Measurements from ENCODE around the gene PRR27. TPM values are rescaled to one million over a fixed set of nuclear protein-coding genes. Genes with fewer than 3 reads are reported as not detected.

The PRR27 gene
- not detected in 5 replicates for total RNA-seq (2022; extraction: Qiagen RNA extraction)

DNA sequence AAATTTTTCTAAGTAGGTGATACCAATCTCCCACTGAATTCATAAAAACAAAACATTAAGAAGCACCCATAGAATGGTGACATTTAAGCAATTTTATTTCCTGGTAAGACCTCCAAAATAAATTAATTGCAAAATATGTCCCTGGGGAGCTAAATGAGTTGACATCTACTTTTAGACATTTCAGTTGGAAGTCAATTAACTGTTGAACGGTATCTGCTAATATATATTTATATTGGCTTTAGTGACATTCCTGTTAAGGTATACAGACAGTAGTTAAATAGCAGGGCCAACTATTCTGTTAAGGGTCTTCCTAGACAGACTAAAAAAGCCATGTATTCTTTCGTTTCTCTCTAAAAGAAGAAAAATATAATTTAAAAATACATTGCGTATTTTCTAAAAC lies at the start of gene PRR27:
Gene PRR27 (plus strand): TSS at position 301 of the 400 bp plus-strand sequence. CDS start 139 bp downstream, outside the sequence.

DNA sequence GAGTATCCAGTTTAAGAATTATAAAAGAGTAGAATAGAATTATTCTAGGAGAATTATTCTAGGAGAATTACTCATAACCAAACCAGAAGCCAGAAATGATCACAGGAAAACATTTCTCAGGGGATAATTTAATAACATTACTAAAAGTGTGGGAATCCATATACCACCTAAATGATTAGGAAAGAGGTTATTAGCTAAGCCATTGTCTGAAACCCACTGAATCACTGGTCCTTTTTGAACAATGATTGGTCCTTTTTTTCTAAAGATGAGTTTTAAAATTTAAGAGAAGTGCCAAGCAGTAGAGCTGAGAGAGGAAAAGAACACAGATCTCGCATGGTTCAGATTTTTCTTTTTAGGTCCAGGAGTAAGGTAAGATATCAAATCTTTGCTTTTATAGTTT lies 41.4 kb downstream of the PRR27 start, which contains the start of gene ODAM:
Gene ODAM (plus strand): TSS at position 301 of the 400 bp plus-strand sequence. CDS start 819 bp downstream, outside the sequence.

Other genes with a start within 250 kb of the PRR27 start
- gene CSN1S1, start 223.2 kb upstream of the PRR27 start, total RNA-seq (2022; extraction: Qiagen RNA extraction): not detected in 5 replicates
- gene CSN2, start 188.5 kb upstream of the PRR27 start, total RNA-seq (2022; extraction: Qiagen RNA extraction): not detected in 5 replicates
- not detected in 5 replicates for gene STATH, start 158.3 kb upstream of the PRR27 start, total RNA-seq (2022; extraction: Qiagen RNA extraction)
- gene HTN3, start 125.8 kb upstream of the PRR27 start, total RNA-seq (2022; extraction: Qiagen RNA extraction): not detected in 5 replicates
- gene HTN1, start 103.8 kb upstream of the PRR27 start, total RNA-seq (2022; extraction: Qiagen RNA extraction): not detected in 5 replicates
- not detected in 5 replicates for gene ODAM, start 41.5 kb downstream of the PRR27 start, total RNA-seq (2022; extraction: Qiagen RNA extraction)
- gene FDCSP, start 71.9 kb downstream of the PRR27 start, total RNA-seq (2022; extraction: Qiagen RNA extraction): not detected in 5 replicates
- gene CSN3, start 88.4 kb downstream of the PRR27 start, total RNA-seq (2022; extraction: Qiagen RNA extraction): not detected in 5 replicates
- not detected in 5 replicates for gene CABS1, start 180.7 kb downstream of the PRR27 start, total RNA-seq (2022; extraction: Qiagen RNA extraction)
- not detected in 5 replicates for gene SMR3A, start 206.5 kb downstream of the PRR27 start, total RNA-seq (2022; extraction: Qiagen RNA extraction)
- not detected in 5 replicates for gene SMR3B, start 228.9 kb downstream of the PRR27 start, total RNA-seq (2022; extraction: Qiagen RNA extraction)
- not detected in 5 replicates for gene OPRPN, start 243.7 kb downstream of the PRR27 start, total RNA-seq (2022; extraction: Qiagen RNA extraction)